Measurements from ENCODE around the gene GNAI3. TPM values are rescaled to one million over a fixed set of nuclear protein-coding genes. Genes with fewer than 3 reads are reported as not detected.

Gene GNAI3
- total and polyA plus RNA-seq, 10 of the 15 experiments (the other 5 are each of a cell fraction or from before 2014, with no cell fraction given), result 5.9 to 13.8 (median 8.0) TPM

DNA sequence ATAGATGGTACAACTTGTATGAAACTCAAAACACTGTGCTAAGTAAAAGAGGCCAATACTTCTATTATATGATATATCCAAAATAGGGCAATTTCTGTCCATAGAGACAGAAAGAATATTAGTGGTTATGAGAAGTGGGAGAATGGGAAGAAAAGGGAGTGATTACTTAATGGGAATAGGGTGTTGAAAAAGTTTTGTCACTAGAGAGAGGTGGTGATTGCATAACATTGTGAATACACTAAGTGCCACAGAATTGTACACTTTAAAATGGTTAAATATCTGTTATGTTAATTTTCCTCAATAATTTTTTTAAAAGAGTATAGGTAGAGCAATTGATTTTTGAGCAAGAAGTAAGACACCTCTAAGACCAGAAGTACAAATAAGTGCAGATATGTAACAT lies 41.3 kb downstream of the GNAI3 start:
- H3K9ac ChIP-seq (ENCODE audit: control insufficient read depth, insufficient read depth, low read length), result no peak overlapping the region
- SMC1A ChIA-PET (ENCODE audit: uncharacterized antibody, unreplicated experiment), result no interaction called here
- H3K4me3 ChIP-seq, result no peak overlapping the region
- H3K79me2 ChIP-seq (ENCODE audit: control insufficient read depth, insufficient read depth, low read length), result no peaks in the 10 kb centered on the region
- H3K27me3 ChIP-seq (replicated peaks in 1 of 2; ENCODE audit: control insufficient read depth in 2 of 2, insufficient read depth in 2 of 2, low read length in 1 of 2), result no peaks in the 10 kb centered on the region
- CTCF ChIA-PET, result no interaction called here
- no peaks in the 10 kb centered on the region for H4K20me1 ChIP-seq (ENCODE audit: control insufficient read depth, insufficient read depth)
- no peak overlapping the region for H3K27ac ChIP-seq (ENCODE audit: control insufficient read depth, insufficient read depth)
- RAD21 ChIA-PET (ENCODE audit: unreplicated experiment), result no interaction called here
- no peak overlapping the region for H3K4me2 ChIP-seq (ENCODE audit: control insufficient read depth, insufficient read depth)
- ATAC-seq (no peak), DNase-seq (ENCODE audit: low read depth, low spot score) (no peak), FAIRE-seq (no peak)
- H3K9me3 ChIP-seq (replicated peaks; ENCODE audit: control insufficient read depth, insufficient read depth, low read length), result no peaks in the 10 kb centered on the region
- BruUV-seq (replicated peaks), result no TSS peak
- TF ChIP-seq MTA3 (IDR thresholded peaks at IDR 0.05; ENCODE audit: borderline replicate concordance, low read length) (no peak), MEF2B (IDR thresholded peaks at IDR 0.05; ENCODE audit: partially characterized antibody, poor library complexity, severe bottlenecking) (no peak), EGR1 (IDR thresholded peaks at IDR 0.05; ENCODE audit: borderline replicate concordance in 1 of 2, low read depth in 2 of 2, low read length in 2 of 2) (no peak), CREM (IDR thresholded peaks at IDR 0.05; ENCODE audit: low read depth) (no peak), IRF4 (IDR thresholded peaks at IDR 0.05; ENCODE audit: low read depth, low read length) (no peak)
- TF ChIP-seq, protein P1, sequence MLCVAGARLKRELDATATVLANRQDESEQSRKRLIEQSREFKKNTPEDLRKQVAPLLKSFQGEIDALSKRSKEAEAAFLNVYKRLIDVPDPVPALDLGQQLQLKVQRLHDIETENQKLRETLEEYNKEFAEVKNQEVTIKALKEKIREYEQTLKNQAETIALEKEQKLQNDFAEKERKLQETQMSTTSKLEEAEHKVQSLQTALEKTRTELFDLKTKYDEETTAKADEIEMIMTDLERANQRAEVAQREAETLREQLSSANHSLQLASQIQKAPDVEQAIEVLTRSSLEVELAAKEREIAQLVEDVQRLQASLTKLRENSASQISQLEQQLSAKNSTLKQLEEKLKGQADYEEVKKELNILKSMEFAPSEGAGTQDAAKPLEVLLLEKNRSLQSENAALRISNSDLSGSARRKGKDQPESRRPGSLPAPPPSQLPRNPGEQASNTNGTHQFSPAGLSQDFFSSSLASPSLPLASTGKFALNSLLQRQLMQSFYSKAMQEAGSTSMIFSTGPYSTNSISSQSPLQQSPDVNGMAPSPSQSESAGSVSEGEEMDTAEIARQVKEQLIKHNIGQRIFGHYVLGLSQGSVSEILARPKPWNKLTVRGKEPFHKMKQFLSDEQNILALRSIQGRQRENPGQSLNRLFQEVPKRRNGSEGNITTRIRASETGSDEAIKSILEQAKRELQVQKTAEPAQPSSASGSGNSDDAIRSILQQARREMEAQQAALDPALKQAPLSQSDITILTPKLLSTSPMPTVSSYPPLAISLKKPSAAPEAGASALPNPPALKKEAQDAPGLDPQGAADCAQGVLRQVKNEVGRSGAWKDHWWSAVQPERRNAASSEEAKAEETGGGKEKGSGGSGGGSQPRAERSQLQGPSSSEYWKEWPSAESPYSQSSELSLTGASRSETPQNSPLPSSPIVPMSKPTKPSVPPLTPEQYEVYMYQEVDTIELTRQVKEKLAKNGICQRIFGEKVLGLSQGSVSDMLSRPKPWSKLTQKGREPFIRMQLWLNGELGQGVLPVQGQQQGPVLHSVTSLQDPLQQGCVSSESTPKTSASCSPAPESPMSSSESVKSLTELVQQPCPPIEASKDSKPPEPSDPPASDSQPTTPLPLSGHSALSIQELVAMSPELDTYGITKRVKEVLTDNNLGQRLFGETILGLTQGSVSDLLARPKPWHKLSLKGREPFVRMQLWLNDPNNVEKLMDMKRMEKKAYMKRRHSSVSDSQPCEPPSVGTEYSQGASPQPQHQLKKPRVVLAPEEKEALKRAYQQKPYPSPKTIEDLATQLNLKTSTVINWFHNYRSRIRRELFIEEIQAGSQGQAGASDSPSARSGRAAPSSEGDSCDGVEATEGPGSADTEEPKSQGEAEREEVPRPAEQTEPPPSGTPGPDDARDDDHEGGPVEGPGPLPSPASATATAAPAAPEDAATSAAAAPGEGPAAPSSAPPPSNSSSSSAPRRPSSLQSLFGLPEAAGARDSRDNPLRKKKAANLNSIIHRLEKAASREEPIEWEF (IDR thresholded peaks at IDR 0.05; ENCODE audit: insufficient replicate concordance, low read depth, low read length), result no peak
- TF ChIP-seq, protein P2, sequence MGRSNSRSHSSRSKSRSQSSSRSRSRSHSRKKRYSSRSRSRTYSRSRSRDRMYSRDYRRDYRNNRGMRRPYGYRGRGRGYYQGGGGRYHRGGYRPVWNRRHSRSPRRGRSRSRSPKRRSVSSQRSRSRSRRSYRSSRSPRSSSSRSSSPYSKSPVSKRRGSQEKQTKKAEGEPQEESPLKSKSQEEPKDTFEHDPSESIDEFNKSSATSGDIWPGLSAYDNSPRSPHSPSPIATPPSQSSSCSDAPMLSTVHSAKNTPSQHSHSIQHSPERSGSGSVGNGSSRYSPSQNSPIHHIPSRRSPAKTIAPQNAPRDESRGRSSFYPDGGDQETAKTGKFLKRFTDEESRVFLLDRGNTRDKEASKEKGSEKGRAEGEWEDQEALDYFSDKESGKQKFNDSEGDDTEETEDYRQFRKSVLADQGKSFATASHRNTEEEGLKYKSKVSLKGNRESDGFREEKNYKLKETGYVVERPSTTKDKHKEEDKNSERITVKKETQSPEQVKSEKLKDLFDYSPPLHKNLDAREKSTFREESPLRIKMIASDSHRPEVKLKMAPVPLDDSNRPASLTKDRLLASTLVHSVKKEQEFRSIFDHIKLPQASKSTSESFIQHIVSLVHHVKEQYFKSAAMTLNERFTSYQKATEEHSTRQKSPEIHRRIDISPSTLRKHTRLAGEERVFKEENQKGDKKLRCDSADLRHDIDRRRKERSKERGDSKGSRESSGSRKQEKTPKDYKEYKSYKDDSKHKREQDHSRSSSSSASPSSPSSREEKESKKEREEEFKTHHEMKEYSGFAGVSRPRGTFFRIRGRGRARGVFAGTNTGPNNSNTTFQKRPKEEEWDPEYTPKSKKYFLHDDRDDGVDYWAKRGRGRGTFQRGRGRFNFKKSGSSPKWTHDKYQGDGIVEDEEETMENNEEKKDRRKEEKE (IDR thresholded peaks at IDR 0.05), result no peak
- TF ChIP-seq, protein P3, sequence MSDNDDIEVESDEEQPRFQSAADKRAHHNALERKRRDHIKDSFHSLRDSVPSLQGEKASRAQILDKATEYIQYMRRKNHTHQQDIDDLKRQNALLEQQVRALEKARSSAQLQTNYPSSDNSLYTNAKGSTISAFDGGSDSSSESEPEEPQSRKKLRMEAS (IDR thresholded peaks at IDR 0.05; ENCODE audit: low read depth, low read length), result no peak
- POLR2A ChIA-PET, result interaction anchor here (0.8 kb wide), 1 partner anchor 41 kb away, joined by 6 read pairs; the partner anchor contains the start of gene GNAI3
- H3K36me3 ChIP-seq (ENCODE audit: control insufficient read depth in 2 of 2, insufficient read depth in 2 of 2, low read length in 1 of 2), result peaks cover 3 to 6% of the 10 kb centered on the region in 2 experiments
- no peaks in the 10 kb centered on the region for H3K4me1 ChIP-seq (ENCODE audit: control insufficient read depth, insufficient read depth, low read length)
- H2AFZ ChIP-seq (ENCODE audit: control insufficient read depth, low read depth, low read length), result no peak overlapping the region
- in situ Hi-C loops (cut with MboI), result no loop called here
- intact Hi-C loops (cut with micrococcal nuclease; ENCODE audit: unreplicated experiment), result loop anchor here (5.0 kb wide), 1 partner anchor 242 kb away; no protein-coding TSS in a partner anchor
